SU-DHL-6 (cell line): ENCODE data around the gene IGFLR1.

Experiments
- H2AFZ ChIP-seq: fragments of 200-600 bp; sonication (generic); 2 replicates; pipeline ENCODE4 v1.6.1; 2014; ENCODE audit warnings: low read depth, mild to moderate bottlenecking, moderate library complexity, mixed read lengths, antibody characterized with exemption, low read length; ENCODE audit not compliant: severe bottlenecking
- H3F3A ChIP-seq: fragments of 200-600 bp; shearing (Covaris generic); 2 replicates; pipeline ENCODE4 v1.6.0; 2016; ENCODE audit warnings: antibody characterized with exemption, mild to moderate bottlenecking; ENCODE audit not compliant: insufficient read depth
- H3K27ac ChIP-seq: fragments of 200-600 bp; sonication (generic); 2 replicates; pipeline ENCODE4 v1.5.1; 2016; ENCODE audit warnings: low read depth, mild to moderate bottlenecking, low read length, moderate library complexity, mixed read lengths
- H3K27me3 ChIP-seq: fragments of 200-600 bp; sonication (generic), shearing (Covaris generic); 2 replicates; pipeline ENCODE4 v1.6.0; 2014; ENCODE audit warnings: mild to moderate bottlenecking, low read length
- H3K36me3 ChIP-seq: fragments of 200-600 bp; sonication (generic); 2 replicates; pipeline ENCODE4 v1.6.1; 2014; ENCODE audit warnings: mild to moderate bottlenecking, low read length, mixed read lengths
- H3K4me2 ChIP-seq: fragments of 300-600, 200-600 bp; shearing (Covaris generic), sonication (generic); 2 replicates; pipeline ENCODE4 v1.6.0; 2014; ENCODE audit warnings: low read length, low read depth, mild to moderate bottlenecking; ENCODE audit not compliant: poor library complexity, severe bottlenecking
- H3K4me3 ChIP-seq: fragments of 200-600 bp; sonication (generic); 2 replicates; pipeline ENCODE4 v1.5.1; 2014; ENCODE audit warnings: antibody characterized with exemption, low read length, mild to moderate bottlenecking, mixed read lengths; ENCODE audit not compliant: insufficient read depth, poor library complexity, severe bottlenecking
- H3K79me2 ChIP-seq: fragments of 200-600 bp; sonication (generic); 2 replicates; pipeline ENCODE4 v1.6.1; 2014; ENCODE audit warnings: mild to moderate bottlenecking, low read length, moderate library complexity; ENCODE audit not compliant: insufficient read depth
- H3K9ac ChIP-seq: fragments of 200-600 bp; sonication (generic); 2 replicates; pipeline ENCODE4 v1.7.0; 2014; ENCODE audit warnings: mild to moderate bottlenecking, low read length
- H3K9me2 ChIP-seq: fragments of 200-600 bp; sonication (generic); replicated peaks from 2 replicates; pipeline ENCODE4 v1.6.1; 2014; ENCODE audit warnings: low read length; ENCODE audit not compliant: insufficient read depth
- H3K9me3 ChIP-seq: fragments of 200-600 bp; sonication (generic); 2 replicates; pipeline ENCODE4 v1.6.1; 2014; ENCODE audit warnings: low read length, mixed read lengths; ENCODE audit not compliant: insufficient read depth
- H4K20me1 ChIP-seq: fragments of 200-600 bp; sonication (generic); 2 replicates; pipeline ENCODE4 v1.6.1; 2014; ENCODE audit warnings: low read depth, mild to moderate bottlenecking, antibody characterized with exemption, low read length, moderate library complexity, mixed read lengths
- EZH2phosphoT487 ChIP-seq: fragments of 200-600 bp; sonication (generic), shearing (Covaris generic); conservative IDR thresholded peaks from 2 replicates; pipeline ENCODE4 v1.6.1; 2018; ENCODE audit warnings: mild to moderate bottlenecking, antibody characterized with exemption, low read length, moderate library complexity, mixed read lengths
- TF ChIP-seq, protein P1 (sequence below): fragments of 200-600 bp; sonication (generic); IDR thresholded peaks from one replicate; pipeline ENCODE4 v1.5.1; 2017; ENCODE audit warnings: antibody characterized with exemption, mild to moderate bottlenecking, low read length, moderate library complexity; ENCODE audit not compliant: insufficient read depth, poor library complexity, severe bottlenecking

Gene IGFLR1

DNA sequence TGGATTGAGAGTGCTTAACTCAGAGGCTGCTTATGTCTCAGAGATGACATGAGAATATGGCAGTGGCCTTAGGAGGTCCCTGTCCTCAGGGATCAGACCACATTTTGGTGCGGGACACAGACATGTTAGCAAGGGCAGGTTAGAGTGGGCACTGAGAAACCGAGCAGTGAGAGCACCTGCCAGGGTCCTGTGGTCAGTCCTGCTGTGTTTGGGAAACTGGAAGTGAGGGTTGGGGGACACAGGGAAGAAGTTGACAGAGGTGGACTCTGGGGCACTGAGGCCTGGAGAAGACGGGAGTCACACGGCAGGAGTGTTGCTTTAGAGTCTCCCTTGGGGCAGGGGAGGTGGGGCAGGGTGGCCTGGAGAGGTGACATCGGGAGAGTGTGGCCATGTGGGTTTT lies 7.4 kb downstream of the IGFLR1 start:
- TF ChIP-seq EZH2phosphoT487 = no peak
- TF ChIP-seq, protein P1, sequence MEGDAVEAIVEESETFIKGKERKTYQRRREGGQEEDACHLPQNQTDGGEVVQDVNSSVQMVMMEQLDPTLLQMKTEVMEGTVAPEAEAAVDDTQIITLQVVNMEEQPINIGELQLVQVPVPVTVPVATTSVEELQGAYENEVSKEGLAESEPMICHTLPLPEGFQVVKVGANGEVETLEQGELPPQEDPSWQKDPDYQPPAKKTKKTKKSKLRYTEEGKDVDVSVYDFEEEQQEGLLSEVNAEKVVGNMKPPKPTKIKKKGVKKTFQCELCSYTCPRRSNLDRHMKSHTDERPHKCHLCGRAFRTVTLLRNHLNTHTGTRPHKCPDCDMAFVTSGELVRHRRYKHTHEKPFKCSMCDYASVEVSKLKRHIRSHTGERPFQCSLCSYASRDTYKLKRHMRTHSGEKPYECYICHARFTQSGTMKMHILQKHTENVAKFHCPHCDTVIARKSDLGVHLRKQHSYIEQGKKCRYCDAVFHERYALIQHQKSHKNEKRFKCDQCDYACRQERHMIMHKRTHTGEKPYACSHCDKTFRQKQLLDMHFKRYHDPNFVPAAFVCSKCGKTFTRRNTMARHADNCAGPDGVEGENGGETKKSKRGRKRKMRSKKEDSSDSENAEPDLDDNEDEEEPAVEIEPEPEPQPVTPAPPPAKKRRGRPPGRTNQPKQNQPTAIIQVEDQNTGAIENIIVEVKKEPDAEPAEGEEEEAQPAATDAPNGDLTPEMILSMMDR = no peak
- Histone ChIP-seq H4K20me1 (no peaks in the 10 kb centered on the region), H3K79me2 (no peaks in the 10 kb centered on the region), H3F3A (peaks cover 5% of the 10 kb centered on the region; the same call in 1 of the 2 replicates), H3K36me3 (no peaks in the 10 kb centered on the region), H3K9ac (no peak overlapping the region), H2AFZ (no peak overlapping the region), H3K4me3 (no peak overlapping the region), H3K27ac (no peak overlapping the region), H3K9me2 (no peaks in the 10 kb centered on the region), H3K9me3 (no peaks in the 10 kb centered on the region), H3K27me3 (no peaks in the 10 kb centered on the region), H3K4me2 (no peak overlapping the region)

DNA sequence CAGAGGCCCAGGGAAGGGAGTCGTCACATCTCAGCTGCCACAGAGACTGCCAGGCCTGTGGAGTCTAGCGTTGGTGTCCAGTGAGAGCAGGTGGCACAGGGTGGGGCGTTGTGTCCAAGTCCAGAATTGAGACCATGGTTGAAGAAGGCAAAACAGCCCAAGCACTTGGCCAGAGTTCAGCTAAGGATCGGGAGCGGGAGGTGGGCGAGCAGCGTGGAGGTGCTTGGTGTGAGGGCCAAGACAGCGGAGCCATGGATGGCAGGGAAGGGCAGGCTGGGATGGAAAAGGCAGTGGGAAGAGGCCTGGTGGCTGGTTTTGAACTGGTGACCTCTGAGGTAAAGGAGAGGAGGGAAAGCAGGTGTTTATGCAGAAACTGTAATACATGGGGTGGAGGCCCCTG lies 8.0 kb downstream of the IGFLR1 start:
- Histone ChIP-seq H3K27me3 (no peaks in the 10 kb centered on the region), H3K79me2 (no peaks in the 10 kb centered on the region), H3K9me2 (no peaks in the 10 kb centered on the region), H3F3A (peaks cover 5% of the 10 kb centered on the region; the same call in 1 of the 2 replicates), H3K4me2 (no peak overlapping the region), H2AFZ (no peak overlapping the region), H3K27ac (no peak overlapping the region), H3K9ac (no peak overlapping the region), H4K20me1 (no peaks in the 10 kb centered on the region), H3K36me3 (no peaks in the 10 kb centered on the region), H3K9me3 (no peaks in the 10 kb centered on the region), H3K4me3 (no peak overlapping the region)
- TF ChIP-seq, protein P1 = no peak
- no peak for TF ChIP-seq EZH2phosphoT487

DNA sequence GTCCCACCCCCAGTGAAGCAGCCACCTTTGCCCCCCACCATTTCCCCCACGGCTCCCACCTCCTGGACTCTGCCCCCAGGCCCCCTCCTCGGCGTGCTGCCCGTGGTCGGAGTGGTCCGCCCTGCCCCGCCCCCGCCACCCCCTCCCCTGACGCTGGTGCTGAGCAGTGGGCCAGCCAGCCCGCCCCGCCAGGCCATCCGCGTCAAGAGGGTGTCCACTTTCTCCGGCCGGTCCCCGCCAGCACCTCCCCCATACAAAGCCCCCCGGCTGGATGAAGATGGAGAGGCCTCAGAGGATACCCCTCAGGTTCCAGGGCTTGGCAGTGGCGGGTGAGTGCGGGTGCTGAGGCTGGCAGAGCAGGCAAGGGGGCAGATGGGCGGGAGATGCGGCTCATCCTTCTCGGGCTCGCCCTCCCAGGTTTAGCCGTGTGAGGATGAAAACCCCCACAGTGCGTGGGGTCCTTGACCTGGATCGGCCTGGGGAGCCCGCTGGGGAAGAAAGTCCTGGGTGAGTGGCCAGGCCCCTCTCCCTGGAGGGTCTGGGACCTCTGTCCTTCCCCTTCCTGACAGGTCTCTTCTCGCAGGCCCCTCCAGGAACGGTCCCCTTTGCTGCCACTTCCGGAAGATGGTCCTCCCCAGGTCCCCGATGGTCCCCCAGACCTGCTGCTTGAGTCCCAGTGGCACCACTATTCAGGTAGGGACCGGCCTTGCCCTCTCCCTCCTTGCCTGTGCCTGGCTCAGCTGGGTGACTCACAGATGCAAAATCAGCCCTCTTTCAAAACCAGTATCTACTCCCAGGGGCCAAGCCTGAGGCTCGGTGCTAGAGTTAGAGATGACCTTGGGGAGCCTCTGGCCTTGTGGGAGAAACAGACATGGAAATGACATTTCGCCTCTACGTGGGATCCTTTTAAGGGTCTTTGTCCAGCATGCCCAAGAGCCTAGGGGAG lies 8.8 kb downstream of the IGFLR1 start:
- TF ChIP-seq, protein P1 = no peak
- TF ChIP-seq EZH2phosphoT487 = no peak
- Histone ChIP-seq H3K9me2 (no peaks in the 10 kb centered on the region), H3F3A (no peaks in the 10 kb centered on the region), H3K9ac (no peak overlapping the region), H3K79me2 (no peaks in the 10 kb centered on the region), H3K27ac (no peak overlapping the region), H3K9me3 (no peaks in the 10 kb centered on the region), H3K36me3 (no peaks in the 10 kb centered on the region), H3K27me3 (no peaks in the 10 kb centered on the region), H2AFZ (no peak overlapping the region), H4K20me1 (no peaks in the 10 kb centered on the region), H3K4me3 (no peak overlapping the region), H3K4me2 (no peak overlapping the region)
